ENCODE measurements around the gene ANK3. TPM values are rescaled to one million over a fixed set of nuclear protein-coding genes. Genes with fewer than 3 reads are reported as not detected.

Gene ANK3
- total and polyA plus RNA-seq, 2 experiments from 2014 or later = 0.14 to 0.54 TPM

- 55 to 61% methylated on average over 1 of the region's 1 CpG for WGBS, 2 experiments (ENCODE audit: low coverage in 1 of 2, low lambda C conversion rate in 2 of 2, missing lambda C conversion rate in 2 of 2)
- in situ Hi-C loops (cut with MboI) = no loop called here
- H3K4me2 ChIP-seq (ENCODE audit: unreplicated experiment) = no peak overlapping the region
Measured at GRCh38 chr10:59984415-59984814, 405.3 kb downstream of the ANK3 start.

GRCh38 chr10:59980356-59980755 lies 409.3 kb downstream of the ANK3 start:
- in situ Hi-C loops (cut with MboI) = no loop called here
- H3K4me2 ChIP-seq (ENCODE audit: unreplicated experiment) = no peak overlapping the region
- no peak overlapping the region for H3K27ac ChIP-seq
- no peaks in the 10 kb centered on the region for H3F3A ChIP-seq (ENCODE audit: insufficient read depth)
- H3K27me3 ChIP-seq (replicated peaks; ENCODE audit: insufficient read depth) = no peaks in the 10 kb centered on the region
- no peaks in the 10 kb centered on the region for H3K36me3 ChIP-seq (ENCODE audit: low read depth)
- no peaks in the 10 kb centered on the region for H3K4me1 ChIP-seq (ENCODE audit: insufficient read depth)
- no peak overlapping the region for H2AFZ ChIP-seq
- no peak for DNase-seq
- no peaks in the 10 kb centered on the region for H3K9me2 ChIP-seq (ENCODE audit: insufficient read depth)
- H3K9me3 ChIP-seq (ENCODE audit: low read depth) = no peaks in the 10 kb centered on the region
- no peaks in the 10 kb centered on the region for H4K20me1 ChIP-seq (ENCODE audit: insufficient read depth)
- H3K79me2 ChIP-seq (ENCODE audit: insufficient read depth) = no peaks in the 10 kb centered on the region
- 76 to 80% methylated on average over 1 of the region's 1 CpG for WGBS, 2 experiments (ENCODE audit: low coverage in 1 of 2, low lambda C conversion rate in 2 of 2, missing lambda C conversion rate in 2 of 2)
- H3K9ac ChIP-seq = no peak overlapping the region
- no peak overlapping the region for H3K4me3 ChIP-seq
- TF ChIP-seq EZH2 (IDR thresholded peaks at IDR 0.05; ENCODE audit: insufficient read depth, poor library complexity, severe bottlenecking) = no peak
- no peak for TF ChIP-seq EZH2phosphoT487 (IDR thresholded peaks at IDR 0.05; ENCODE audit: insufficient read depth, low read depth)

More at GRCh38 chr10:59984415-59984814, 405.3 kb downstream of the ANK3 start:
- no peaks in the 10 kb centered on the region for H3K4me1 ChIP-seq (ENCODE audit: insufficient read depth)
- no peak for TF ChIP-seq EZH2phosphoT487 (IDR thresholded peaks at IDR 0.05; ENCODE audit: insufficient read depth, low read depth)
- no peak for TF ChIP-seq EZH2 (IDR thresholded peaks at IDR 0.05; ENCODE audit: insufficient read depth, poor library complexity, severe bottlenecking)
- H3F3A ChIP-seq (ENCODE audit: insufficient read depth) = no peaks in the 10 kb centered on the region
- no peak overlapping the region for H2AFZ ChIP-seq
- no peaks in the 10 kb centered on the region for H3K79me2 ChIP-seq (ENCODE audit: insufficient read depth)
- H3K27me3 ChIP-seq (replicated peaks; ENCODE audit: insufficient read depth) = no peaks in the 10 kb centered on the region
- no peak for DNase-seq
- no peak overlapping the region for H3K4me3 ChIP-seq
- no peak overlapping the region for H3K27ac ChIP-seq
- no peaks in the 10 kb centered on the region for H3K36me3 ChIP-seq (ENCODE audit: low read depth)
- H3K9ac ChIP-seq = no peak overlapping the region
- H3K9me2 ChIP-seq (ENCODE audit: insufficient read depth) = no peaks in the 10 kb centered on the region; the same call in 1 of the 2 replicates
- no peaks in the 10 kb centered on the region for H4K20me1 ChIP-seq (ENCODE audit: insufficient read depth)
- no peaks in the 10 kb centered on the region for H3K9me3 ChIP-seq (ENCODE audit: low read depth)

DNA sequence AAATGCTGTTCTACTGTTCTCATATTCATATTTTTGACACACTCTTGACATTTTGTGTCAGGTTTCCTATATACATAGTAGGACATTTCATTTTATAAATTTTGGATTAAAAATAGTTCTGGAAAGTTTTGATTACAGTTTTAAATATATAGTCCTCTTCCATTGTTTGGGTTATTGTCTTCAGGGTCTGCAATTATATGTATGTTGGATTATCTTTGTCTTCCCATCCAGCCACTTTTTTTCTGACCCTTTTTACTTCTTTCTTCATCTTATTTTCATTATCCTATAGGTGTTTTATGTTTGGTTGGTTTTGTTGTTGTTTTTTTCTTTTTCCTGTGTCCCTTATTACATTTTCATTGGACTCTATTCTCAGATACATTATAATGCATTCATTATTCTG lies 412.2 kb downstream of the ANK3 start:
- TF ChIP-seq EZH2phosphoT487 (IDR thresholded peaks at IDR 0.05; ENCODE audit: insufficient read depth, low read depth) = no peak
- no peak for TF ChIP-seq EZH2 (IDR thresholded peaks at IDR 0.05; ENCODE audit: insufficient read depth, poor library complexity, severe bottlenecking)
- no peaks in the 10 kb centered on the region for H4K20me1 ChIP-seq (ENCODE audit: insufficient read depth)
- H3K9me2 ChIP-seq (ENCODE audit: insufficient read depth) = no peaks in the 10 kb centered on the region
- no peak overlapping the region for H2AFZ ChIP-seq
- H3K4me3 ChIP-seq = no peak overlapping the region
- no peaks in the 10 kb centered on the region for H3K9me3 ChIP-seq (ENCODE audit: low read depth)
- H3F3A ChIP-seq (ENCODE audit: insufficient read depth) = no peaks in the 10 kb centered on the region
- no peak overlapping the region for H3K4me2 ChIP-seq (ENCODE audit: unreplicated experiment)
- no peaks in the 10 kb centered on the region for H3K27me3 ChIP-seq (replicated peaks; ENCODE audit: insufficient read depth)
- H3K36me3 ChIP-seq (ENCODE audit: low read depth) = no peaks in the 10 kb centered on the region
- no peak overlapping the region for H3K9ac ChIP-seq
- DNase-seq = no peak
- H3K4me1 ChIP-seq (ENCODE audit: insufficient read depth) = no peaks in the 10 kb centered on the region
- no peak overlapping the region for H3K27ac ChIP-seq
- H3K79me2 ChIP-seq (ENCODE audit: insufficient read depth) = no peaks in the 10 kb centered on the region
- in situ Hi-C loops (cut with MboI) = no loop called here

DNA sequence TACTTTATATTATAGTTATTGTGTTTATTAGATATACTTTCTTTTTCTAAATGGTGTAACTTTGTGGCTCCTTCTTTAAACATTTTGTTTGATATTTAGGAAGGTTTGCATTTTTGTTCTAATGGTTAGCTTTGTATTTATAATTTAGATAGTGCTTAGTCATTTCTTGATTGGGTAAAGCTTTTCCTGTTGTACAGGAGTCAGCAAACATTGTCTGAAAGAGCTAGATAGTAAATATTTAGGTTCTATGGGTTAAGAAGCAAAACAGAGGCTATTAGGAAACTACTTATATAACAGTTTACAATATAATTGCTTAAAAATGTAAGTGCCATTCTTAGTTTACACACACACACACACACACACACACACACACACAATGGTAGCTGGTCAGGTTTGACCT lies 412.8 kb downstream of the ANK3 start:
- Histone ChIP-seq H3K27me3 (replicated peaks; ENCODE audit: insufficient read depth) (no peaks in the 10 kb centered on the region), H3K79me2 (ENCODE audit: insufficient read depth) (no peaks in the 10 kb centered on the region), H2AFZ (no peak overlapping the region), H3K4me3 (no peak overlapping the region), H3K9ac (no peak overlapping the region), H3K9me3 (ENCODE audit: low read depth) (no peaks in the 10 kb centered on the region), H3K9me2 (ENCODE audit: insufficient read depth) (no peaks in the 10 kb centered on the region), H4K20me1 (ENCODE audit: insufficient read depth) (no peaks in the 10 kb centered on the region), H3K36me3 (ENCODE audit: low read depth) (no peaks in the 10 kb centered on the region), H3K27ac (no peak overlapping the region), H3K4me2 (ENCODE audit: unreplicated experiment) (no peak overlapping the region), H3F3A (ENCODE audit: insufficient read depth) (no peaks in the 10 kb centered on the region), H3K4me1 (ENCODE audit: insufficient read depth) (no peaks in the 10 kb centered on the region)
- DNase-seq = no peak
- TF ChIP-seq EZH2 (IDR thresholded peaks at IDR 0.05; ENCODE audit: insufficient read depth, poor library complexity, severe bottlenecking) (no peak), EZH2phosphoT487 (IDR thresholded peaks at IDR 0.05; ENCODE audit: insufficient read depth, low read depth) (no peak)
- in situ Hi-C loops (cut with MboI) = no loop called here

Small RNAs within 50 kb of the gene (small RNA-seq; reads per million reads assigned to genes)
- not detected for gene RF00019 (ENCODE audit: low read depth, low replicate concordance)
